Activated T-cell treated with anti-CD3 and anti-CD28 coated beads, Interleukin-2, amount 50 U/mL, for 1 hour (primary cell): Measurements from ENCODE around the gene FHIT.

Experiments
- DNase-seq: peaks from one replicate; pipeline ENCODE4 v3.0.0-alpha.2; 2020

The FHIT gene

DNA sequence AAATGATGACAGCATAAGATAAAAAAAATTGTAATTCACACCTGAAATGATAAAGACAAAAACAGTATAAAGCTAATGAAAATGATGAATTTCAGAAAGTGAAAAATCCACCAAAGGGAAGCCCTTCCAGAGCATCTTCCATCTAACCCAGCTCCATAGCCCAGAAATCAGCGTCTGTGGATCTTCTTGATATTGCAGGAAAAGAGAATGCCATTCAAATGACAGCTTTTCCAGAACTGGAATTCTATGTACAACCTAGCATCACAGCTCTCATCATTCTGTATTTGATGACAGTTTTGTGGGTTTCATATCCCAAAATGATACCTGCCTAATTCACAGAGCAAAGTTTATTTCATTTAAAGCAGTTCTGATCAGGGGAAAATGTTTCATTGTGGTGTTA, 267.3 kb downstream of the FHIT start:
- DNase-seq = no peak

DNA sequence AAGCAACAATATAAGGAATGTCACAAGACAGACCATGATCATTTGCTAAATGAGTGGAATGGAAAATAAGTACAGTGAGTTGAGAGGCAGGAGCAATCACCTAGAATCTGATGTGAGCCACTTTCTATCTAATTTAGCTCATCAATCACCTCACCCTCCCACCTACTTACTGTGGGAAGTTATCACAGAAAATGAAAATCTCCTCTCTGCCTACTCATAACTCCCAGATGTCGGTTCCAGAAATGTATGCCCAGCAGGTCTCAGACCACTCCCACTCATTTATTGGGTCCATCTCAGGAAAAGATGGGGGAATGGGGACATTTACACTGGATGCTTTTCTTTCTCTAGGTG, 270.9 kb downstream of the FHIT start:
- no peak for DNase-seq

DNA sequence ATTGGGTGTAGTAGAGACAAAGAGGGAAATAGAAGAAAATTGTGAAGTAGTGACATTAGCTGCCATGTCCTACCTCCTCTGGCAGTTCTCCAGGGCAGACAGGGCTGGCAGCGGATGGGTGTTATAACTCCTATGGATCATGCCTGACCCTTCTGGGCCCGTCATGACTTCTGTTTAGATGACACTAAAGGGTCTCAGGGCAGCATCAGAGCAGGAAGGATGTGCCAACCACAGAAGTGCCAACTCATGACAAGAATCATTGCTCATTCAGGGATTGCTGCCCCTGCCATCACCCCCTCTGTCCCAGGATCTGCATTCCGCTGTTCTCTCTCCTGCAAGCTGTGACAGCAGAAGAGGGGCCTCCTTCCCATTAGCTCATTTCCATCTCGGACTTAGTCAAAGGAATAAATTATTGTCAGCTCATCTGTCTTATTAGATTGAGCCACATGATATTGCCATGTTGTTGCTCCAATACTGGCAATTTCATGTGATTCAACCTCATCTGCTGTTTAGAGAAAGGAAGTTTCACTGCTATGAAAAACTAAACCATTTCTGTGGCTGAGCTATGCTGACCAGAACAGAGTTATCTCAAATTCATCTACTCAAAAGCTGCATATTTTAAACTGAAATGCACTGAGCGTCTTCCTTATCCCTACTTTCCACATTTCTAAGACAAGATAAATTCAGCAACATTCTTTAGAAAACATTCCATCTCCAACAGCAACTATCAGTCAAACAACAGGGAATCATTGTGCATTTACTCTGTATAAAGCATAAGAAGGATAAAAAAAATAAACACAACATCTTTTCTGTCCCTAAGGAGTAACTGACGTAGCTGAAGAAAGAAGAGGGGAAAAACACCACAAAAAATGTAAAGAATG, 271.6 kb downstream of the FHIT start:
- no peak for DNase-seq

DNA sequence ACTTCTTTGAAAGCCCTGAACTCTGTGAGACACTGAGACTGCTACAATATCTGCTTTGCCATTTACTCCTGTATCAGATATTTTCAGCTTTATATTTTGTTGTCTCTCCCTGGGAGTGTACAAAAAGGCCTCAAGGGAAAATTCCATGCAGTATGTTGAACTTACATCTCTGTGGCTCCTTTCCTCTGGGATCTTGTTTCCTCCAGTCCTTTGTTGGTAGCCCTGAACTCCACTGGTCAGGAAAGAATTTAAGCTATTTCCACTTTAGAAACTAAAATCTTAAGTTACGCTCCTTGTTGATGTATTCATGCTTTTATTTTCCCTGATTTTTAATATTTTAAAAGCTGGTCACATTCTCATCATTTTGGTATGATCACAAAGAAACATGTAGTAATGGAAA, 277.9 kb downstream of the FHIT start:
- DNase-seq = no peak

DNA sequence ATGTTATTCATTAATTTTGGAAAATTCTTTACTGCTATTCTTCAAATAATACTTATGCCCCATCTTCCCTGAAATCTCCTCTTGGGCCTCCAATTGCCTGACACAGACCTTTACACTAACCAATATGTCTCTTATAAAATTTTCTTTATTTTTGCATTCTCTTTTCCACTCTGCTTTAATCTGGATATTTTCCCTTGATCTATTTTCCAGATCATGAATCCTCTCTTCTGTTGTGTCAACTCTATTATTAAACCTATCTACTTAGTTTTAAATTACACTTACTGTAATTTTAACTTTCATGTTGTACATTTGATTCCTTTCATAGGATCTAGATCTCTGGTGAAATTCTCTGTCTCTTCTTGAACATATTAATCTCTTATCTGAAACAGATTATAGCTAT, 278.7 kb downstream of the FHIT start:
- no peak for DNase-seq

DNA sequence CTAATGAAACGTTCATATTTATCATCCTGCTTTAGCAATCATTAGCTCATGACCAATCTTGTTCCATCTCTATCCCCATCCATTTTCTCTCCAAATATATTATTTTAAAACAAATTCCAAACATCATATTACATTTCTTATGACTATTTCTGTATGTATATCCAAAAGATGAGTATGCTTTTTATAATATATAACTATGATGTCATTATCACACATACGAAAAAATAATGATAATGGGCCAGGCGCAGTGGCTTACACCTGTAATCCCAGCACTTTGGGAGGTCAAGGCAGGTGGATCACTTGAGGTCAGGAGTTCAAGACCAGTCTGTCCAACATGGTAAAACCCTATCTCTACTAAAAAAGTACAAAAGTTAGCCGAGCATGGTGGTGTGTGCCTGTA, 280.4 kb downstream of the FHIT start:
- no peak for DNase-seq

DNA sequence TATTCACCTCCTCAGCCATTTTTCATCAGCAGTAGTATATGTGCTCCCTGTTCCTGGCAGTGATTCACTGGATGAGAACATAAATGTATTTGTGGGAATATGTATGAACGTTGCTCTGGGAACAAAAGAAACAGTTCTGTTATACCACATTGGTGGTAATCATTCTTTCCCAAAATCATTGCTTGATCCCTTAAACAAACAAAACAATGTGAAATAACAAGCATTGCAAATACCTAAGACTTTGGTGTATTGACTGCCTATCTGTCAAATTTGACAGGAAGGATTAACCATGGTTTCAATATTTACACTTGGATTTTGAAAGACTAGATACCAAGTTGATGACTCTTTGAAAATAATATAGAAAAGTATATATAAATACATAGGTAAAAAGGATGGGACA, 284.1 kb downstream of the FHIT start:
- no peak for DNase-seq

DNA sequence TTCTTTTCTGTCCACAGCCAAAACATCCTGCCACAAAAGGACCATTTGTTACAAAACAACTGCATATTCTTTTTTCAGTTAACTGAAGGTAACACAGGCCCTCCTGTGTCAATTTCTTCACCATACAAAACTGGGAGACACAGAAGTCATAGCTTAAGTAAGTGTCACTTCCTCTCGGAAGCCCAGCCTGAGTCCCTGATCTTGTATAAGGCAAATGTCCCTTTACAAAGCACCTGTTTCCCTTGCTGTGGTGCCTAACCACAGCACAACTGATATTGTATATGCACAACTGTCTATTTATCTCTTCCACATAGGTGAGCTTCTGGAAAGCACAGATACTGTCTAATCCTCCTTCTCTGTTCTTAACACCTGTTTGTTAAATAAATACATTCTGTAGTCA, 293.7 kb downstream of the FHIT start:
- no peak for DNase-seq

DNA sequence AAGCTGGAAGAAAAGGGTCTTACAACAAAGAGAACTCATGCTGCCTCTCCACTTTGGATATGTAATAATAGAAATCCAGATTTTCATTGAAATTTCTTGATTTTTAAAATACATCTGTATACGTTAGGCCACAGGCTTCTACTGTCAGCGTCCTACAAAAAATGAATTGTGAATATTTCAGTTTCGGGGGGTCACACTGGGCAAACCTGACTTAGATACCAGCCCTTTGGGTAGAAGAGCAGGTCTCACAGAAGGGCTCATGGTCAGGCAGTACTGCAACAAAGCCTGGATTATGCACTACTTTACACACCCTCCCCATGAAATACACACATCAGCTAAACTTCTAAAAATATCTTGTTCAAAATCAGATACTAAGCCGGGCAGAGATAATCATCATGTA, 294.5 kb downstream of the FHIT start:
- no peak for DNase-seq

DNA sequence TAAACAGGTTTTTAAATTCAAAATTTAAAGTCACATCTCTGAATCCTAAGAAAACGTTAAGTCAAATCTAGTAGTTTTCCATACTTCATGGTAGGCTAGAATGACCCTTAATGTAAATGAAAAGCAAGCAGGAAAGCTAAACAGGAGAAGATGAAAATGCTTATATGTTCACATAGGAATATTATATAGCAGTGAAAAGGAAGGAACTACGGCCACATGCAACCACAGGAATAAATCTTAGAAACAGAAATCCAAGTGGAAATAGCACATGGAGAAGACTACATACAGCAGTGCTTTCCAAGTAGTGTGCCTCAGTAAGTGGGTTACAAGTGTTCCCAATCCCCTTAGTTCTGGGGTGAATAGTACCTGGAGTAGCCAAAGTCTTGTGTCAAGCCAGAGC, 296.2 kb downstream of the FHIT start:
- no peak for DNase-seq

DNA sequence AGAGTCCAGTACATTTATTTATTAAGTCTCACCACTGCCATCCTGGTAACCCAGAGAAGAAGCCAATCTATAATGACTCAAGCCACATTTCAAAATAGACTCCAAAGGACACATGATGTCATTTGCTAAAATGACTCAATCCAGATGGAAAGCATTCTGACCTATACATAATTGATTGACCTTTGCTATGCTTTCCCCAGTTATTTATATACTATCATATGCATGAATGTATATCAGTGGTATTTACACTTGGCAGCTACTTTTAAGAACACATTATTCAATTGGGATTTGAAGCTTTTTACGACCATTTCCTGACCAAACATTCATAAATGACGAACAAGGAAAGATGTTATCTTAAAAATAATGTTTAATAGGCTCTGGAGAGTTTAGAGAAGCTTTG, 297.2 kb downstream of the FHIT start:
- DNase-seq = no peak

DNA sequence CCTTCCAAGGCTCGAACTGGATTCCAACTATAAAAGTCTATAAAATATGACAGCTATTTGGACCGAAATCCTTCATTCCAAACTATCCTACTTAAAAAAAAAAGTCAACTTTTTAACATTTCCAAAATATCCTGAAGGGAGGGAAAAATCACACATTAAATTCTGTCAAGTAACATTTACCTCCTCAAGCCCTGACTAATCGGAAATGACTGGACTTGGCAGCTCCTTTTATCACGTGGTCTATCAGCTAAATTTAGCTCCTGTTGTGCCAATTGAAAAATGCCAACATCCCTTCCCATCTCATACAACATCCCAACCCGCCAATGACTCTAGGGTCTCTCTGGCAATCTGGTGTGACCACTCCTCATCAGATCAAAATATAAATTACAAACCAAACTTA, 297.9 kb downstream of the FHIT start:
- DNase-seq = no peak

DNA sequence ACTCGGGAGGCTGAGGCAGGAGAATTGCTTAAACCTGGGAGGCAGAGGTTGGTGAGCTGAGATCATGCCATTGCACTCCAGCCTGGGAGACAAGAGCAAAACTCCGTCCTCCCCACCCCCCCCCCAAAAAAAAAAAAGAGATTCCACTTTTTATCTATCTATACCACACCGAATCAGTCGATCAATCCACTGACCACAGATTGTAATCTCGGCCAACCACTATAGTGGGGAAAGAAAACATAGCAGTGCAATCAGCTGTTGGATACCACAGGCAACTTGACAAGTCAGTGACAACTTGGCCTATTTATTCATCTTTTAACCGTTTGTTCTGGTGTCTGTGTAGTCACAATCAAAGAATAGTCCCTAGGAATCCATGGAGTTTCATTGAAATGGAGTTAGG, 299.2 kb downstream of the FHIT start:
- no peak for DNase-seq

DNA sequence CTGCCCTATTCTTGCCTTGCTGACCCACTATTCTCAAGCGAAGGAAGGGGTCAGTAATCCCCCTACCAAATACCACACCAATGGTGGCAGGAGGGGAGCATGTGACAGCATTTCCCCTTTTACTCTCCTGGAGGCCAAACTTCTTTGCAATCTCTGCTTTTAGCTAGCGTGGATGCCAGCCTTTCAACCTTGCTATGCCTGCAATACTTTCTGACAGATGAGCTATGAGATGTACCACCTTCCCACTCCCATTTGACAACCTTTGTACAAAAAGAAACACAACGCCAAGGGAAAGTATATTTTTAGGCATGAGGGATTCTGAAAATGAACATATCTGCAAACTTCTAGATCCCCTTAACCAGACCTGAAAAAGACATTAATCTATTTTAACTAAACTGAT, 302.1 kb downstream of the FHIT start:
- DNase-seq = no peak

DNA sequence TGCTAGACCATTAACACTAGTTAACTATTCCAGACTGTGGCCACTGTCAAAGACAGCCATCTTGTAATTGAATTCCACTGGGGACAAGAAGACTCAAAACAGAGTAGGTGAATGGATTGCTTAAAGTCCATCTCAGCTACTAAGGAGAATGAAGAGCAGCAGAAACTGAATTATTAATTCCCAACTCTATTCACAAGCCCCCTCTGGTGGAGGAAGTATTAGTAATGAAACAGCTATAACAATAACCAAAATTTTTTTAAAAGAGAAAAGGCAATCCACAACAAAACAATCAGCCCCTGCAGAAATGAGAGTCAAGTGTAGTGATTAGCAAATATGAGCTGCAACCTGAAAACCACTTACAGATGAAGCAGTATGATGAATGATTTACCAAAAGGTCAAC, 302.8 kb downstream of the FHIT start:
- no peak for DNase-seq

DNA sequence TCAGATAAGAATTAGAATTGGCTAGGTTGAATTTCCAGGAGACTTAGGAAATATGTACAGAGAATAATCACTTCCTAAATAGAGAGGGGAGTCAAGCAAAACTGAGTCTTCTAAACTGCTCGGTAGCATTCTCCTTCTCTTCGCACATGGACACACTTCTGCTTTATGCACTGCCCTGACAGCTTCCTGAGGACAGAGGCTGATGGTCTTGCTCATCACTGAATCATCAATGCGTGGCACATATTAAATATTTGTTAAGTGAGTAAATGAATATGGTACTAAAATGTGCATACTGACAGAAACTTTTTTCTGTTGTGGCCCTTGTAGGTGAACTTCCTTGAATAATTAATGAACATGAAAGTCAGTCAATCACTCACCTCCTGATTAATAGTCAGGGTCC, 315.5 kb downstream of the FHIT start:
- no peak for DNase-seq

DNA sequence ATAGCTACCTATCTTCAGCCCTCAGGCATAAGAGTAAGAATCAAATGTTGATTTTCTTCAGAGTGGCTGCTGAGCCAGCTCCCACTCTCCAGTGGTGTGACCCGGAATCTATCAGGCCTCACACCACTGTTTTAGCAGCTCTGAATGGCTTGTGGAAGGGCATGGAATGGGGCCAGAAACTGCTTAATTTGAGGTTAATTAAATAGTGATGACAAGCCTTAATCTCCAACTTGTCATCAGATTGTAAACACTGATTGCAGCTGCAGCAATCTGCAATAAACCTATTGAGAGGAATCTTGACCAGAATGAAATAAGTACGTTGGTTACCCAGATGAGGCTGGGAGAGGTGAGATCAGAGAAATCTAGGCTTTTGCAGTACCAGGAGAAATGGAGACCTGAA, 317.4 kb downstream of the FHIT start:
- no peak for DNase-seq

DNA sequence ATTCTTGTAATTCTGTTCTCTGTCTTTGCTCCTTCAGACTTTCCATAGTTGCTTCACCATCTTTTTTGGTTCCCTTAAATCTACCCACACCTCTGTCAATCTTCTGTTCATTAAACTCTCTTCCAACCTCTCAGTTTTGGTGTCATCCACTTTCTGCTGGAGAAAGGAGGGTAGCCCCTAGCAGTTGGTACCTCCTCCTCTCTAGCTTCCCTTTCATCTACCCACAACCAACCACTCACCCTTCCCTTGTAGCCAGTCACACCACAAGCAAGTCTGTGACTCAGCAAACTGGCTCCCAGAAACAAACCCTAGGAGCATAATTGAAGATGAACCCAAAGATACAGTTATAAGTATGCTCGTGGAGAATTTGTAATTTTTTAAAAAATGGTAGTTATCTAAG, 318.6 kb downstream of the FHIT start:
- DNase-seq = no peak

DNA sequence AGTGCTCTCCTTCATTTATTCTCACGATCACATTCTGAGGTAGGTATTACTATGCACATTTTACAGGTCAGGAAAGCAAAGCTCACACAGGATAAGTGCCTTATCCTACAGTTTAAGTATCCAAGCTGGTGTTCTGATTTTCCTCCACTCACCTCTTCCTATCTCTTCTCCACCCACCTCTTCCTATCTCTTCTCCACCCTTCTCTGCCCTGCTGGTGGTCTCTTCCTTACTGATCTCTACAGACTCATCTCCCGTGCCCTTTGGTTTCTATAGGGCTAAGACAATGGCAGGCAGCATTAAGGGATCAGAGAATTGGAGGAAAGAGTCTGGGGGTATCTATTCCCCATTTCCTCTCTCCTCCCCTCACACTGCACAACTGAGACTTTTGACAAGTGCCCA, 319.1 kb downstream of the FHIT start:
- DNase-seq = no peak

DNA sequence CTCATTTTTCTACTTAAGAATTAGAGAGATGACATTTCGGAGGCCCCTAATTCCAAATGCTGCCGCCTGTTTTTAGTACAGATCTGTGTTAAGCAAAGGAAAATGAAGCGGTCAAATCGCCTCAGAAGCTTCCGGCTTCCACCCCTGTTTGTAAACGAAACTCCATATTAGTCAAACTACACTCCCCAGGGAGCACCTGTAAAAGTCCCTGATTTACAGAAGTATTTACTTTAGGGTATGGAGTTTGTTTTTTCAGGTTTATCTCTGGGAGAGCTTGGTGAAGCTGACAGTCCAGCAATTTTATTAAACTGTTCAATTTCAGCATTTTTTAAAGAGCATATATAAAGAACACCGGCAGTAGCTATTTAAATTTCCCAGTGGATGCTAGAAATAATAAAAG, 319.8 kb downstream of the FHIT start:
- no peak for DNase-seq

DNA sequence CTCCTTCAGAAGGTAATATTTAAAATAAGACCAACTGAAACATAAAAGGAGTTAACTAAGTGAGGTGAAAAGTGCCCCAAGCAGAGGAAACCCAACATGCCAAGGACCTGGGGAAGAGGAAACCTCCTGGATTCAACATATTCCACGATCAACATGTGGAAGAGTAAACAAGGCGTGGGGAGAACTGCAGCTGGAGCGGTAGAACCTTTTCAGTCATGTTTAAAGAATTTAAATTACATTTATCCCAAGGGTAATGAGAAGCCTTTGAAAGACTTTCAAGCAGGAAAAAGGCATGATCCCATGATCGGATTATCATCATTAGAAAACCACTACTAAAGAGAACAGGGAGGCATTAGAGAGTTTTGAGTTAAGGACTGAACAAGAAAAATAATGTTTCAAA, 330.7 kb downstream of the FHIT start:
- DNase-seq = no peak

DNA sequence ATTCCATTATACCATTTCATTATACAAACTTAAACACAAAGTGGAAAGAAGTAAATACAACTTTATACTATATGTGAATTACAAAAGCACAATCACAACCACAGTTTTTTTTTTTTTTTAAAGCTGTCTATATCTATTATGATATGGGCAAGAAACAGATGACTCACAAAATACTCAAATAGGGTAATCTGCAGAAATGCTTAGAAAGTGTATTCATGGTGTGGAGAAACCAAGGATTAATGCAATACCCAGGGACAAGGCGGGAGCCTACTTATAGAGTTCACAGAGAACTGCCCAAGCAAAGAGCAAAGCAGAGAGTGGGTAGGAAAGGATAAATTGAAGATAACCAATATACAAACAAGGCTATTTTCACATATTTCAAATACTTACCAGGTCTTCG, 332.0 kb downstream of the FHIT start:
- no peak for DNase-seq

DNA sequence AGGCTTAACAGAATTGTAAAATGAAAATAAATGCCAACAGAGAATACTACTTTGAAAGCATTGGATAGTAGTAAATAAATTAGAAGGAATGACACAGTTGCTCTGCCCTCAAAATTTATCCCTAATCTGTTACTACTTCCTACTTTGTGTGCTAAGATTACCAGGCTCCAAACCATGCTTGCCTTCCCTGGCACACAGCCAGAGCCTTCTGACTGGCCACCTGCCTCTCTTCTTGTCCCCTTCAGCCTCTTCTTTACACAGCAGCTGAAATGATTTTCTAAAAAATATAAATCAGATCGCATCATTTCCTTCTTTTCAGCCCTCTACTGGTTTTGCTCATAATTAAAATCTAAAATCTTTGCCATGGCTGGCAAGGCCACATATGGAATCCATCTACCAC, 334.1 kb downstream of the FHIT start:
- DNase-seq = no peak

DNA sequence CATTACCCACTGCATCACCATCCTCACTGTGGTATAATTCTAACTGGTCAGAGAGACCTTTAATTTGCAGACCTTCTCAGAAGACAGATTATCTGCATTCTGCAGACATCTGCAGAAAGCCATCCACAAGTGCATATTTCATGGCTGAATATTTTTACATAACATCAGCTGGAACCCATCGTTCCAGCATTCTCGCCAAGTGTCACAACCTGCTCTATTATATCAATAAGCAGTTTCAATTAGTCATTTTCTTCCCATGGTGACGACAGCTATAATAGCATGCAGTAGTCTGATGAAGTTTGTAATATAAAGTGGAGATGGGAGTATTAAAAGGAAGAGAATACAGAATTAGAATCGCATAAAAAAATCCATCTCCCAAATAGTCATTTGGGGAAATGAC, 334.7 kb downstream of the FHIT start:
- DNase-seq = no peak

DNA sequence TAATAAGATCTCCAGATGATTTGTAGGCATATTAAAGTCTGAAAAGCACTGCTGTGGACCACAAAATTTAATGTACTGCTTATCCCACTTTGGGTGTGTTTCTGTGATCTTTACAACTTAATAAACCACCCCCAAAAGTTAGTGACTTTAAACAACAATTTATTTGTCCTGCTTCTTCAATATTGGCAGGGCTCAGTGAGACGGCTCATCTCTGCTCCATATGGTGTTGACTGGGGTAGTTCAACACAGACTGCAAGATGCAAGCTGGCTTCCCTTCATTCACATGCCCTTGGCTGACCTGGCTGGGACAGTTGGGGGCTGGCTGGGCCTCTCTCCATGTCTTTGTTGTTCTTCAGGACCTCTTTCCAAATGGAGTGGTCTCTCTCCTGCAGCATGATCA, 337.8 kb downstream of the FHIT start:
- no peak for DNase-seq

DNA sequence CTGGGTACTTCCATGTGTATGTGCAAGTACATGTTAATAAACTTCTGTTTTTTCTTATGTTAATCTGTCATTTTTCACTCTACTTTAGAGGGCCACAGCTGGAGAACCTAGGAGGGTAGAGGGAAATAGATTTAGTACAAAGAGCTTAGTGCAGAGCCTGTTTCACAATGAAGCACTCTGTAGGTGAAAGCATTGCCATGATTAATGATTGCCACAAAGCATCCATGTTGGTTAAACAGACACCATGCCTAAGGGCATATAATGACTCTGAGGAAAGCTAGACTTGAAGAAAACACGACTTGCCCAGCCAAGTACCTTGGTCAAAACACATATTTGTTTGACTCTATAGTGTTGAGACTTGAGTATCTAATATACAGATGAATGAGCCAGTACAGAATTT, 338.4 kb downstream of the FHIT start:
- no peak for DNase-seq
